HCT116 (cell line): ENCODE data around the gene MIPEP. TPM values are rescaled to one million over a fixed set of nuclear protein-coding genes. Genes with fewer than 3 reads are reported as not detected.
A peak's percentile ranks its signal among the peaks of the same experiment; 100 is the strongest.

Source experiments
- ATAC-seq: fragments of 200-7000 bp; cut with Tn5 transposase; 2 replicates; pipeline ENCODE4 v1.9.1; 2020; ENCODE audit warnings: mild to moderate bottlenecking, moderate library complexity
- BruUV-seq: library from RNA; stranded (reverse); fragments of 400-500 nt; replicated peaks from 2 replicates; lab custom pipeline; 2021; lab: Mats Ljungman, UMichigan
- CTCF ChIA-PET: fragments of 300-600 bp; sonication (Branson Sonifier 250); formaldehyde crosslinking; loops from one replicate; lab custom pipeline; 2021; ENCODE audit warnings: antibody characterized with exemption; lab: Charles Lee
- POLR2A ChIA-PET: fragments of 300-600, 350-600 bp; sonication (Branson Sonifier 250); formaldehyde crosslinking; loops from one replicate; lab custom pipeline; 2021; ENCODE audit warnings: antibody characterized with exemption; lab: Charles Lee
- RAD21 ChIA-PET, 2 experiments: fragments of 300-600 bp; sonication (Branson Sonifier 250); formaldehyde crosslinking; loops; one replicate each; lab custom pipeline; 2023; ENCODE audit warnings: low total read pairs in 2 of 2; ENCODE audit not compliant: uncharacterized antibody in 2 of 2, unreplicated experiment in 2 of 2, low non-redundant PET in 1 of 2; lab: Charles Lee
- DNase-seq: peaks from one replicate; pipeline ENCODE4 v3.0.0-alpha.2; 2010; ENCODE audit warnings: low read depth, low spot score
- H2AFZ ChIP-seq: fragments of 200-600 bp; shearing (Covaris generic), sonication (generic); 2 replicates; pipeline ENCODE4 v1.6.1; 2017; ENCODE audit warnings: low read depth, mixed run types, mixed read lengths, antibody characterized with exemption, low read length; ENCODE audit not compliant: poor library complexity, severe bottlenecking
- H3K27ac ChIP-seq: 2 replicates; pipeline ENCODE4 v1.5.1; 2012; ENCODE audit warnings: low read depth, low read length
- H3K27me3 ChIP-seq: fragments of 200-600 bp; sonication (generic); 2 replicates; pipeline ENCODE4 v1.6.1; 2016; ENCODE audit warnings: mixed run types, low read length, mixed read lengths; ENCODE audit not compliant: insufficient read depth
- H3K36me3 ChIP-seq, 2 experiments: fragments of 200-500 bp in 1 of 2; fragments of 200-600 bp in 1 of 2; sonication (Bioruptor generic) in 1 of 2; sonication (generic) in 1 of 2; 2 replicates each; pipeline versions ENCODE4 v1.5.1 to v1.6.1; 2014 to 2016; ENCODE audit warnings: low read length in 2 of 2, inconsistent platforms in 1 of 2, mixed read lengths in 1 of 2, mixed run types in 1 of 2; ENCODE audit not compliant: insufficient read depth in 2 of 2, control insufficient read depth in 1 of 2
- H3K4me1 ChIP-seq, 2 experiments: fragments of 200-600 bp in 1 of 2; sonication (generic) in 1 of 2; 2 replicates each; pipeline versions ENCODE4 v1.5.1 to v1.6.1; 2012 to 2017; ENCODE audit warnings: low read length in 2 of 2, inconsistent platforms in 1 of 2, mild to moderate bottlenecking in 1 of 2, mixed read lengths in 1 of 2, mixed run types in 1 of 2, moderate library complexity in 1 of 2; ENCODE audit not compliant: insufficient read depth in 2 of 2, control insufficient read depth in 1 of 2
- H3K4me2 ChIP-seq: fragments of 200-600 bp; sonication (generic); 2 replicates; pipeline ENCODE4 v1.6.1; 2017; ENCODE audit warnings: mixed run types, low read length, mixed read lengths
- H3K4me3 ChIP-seq, 2 experiments: fragments of 200-600 bp in 1 of 2; sonication (generic) in 1 of 2; replicated peaks in 1 of 2; 2 replicates each; pipeline ENCODE4 v1.5.1; 2011 to 2016; ENCODE audit warnings: low read length in 2 of 2, control low read depth in 1 of 2, low read depth in 1 of 2, mild to moderate bottlenecking in 1 of 2, mixed read lengths in 1 of 2, mixed run types in 1 of 2
- H3K79me2 ChIP-seq: fragments of 200-600 bp; sonication (generic); 2 replicates; pipeline ENCODE4 v1.6.1; 2017; ENCODE audit warnings: mild to moderate bottlenecking, mixed run types, low read length, moderate library complexity, mixed read lengths; ENCODE audit not compliant: insufficient read depth
- H3K9ac ChIP-seq: fragments of 200-600 bp; sonication (generic); 2 replicates; pipeline ENCODE4 v1.6.1; 2016; ENCODE audit warnings: low read length, mixed read lengths
- H3K9me2 ChIP-seq: fragments of 200-600 bp; sonication (generic), shearing (Covaris generic); 2 replicates; pipeline ENCODE4 v1.6.1; 2017; ENCODE audit warnings: mixed run types, mild to moderate bottlenecking, moderate library complexity; ENCODE audit not compliant: insufficient read depth
- H3K9me3 ChIP-seq, 2 experiments: fragments of 200-500 bp in 1 of 2; fragments of 200-600 bp in 1 of 2; sonication (Bioruptor generic) in 1 of 2; sonication (generic) in 1 of 2; 2 replicates each; pipeline ENCODE4 v1.6.1; 2014 to 2017; ENCODE audit warnings: low read length in 2 of 2, mixed read lengths in 2 of 2, inconsistent platforms in 1 of 2, low read depth in 1 of 2, mild to moderate bottlenecking in 1 of 2, mixed run types in 1 of 2, moderate library complexity in 1 of 2; ENCODE audit not compliant: control insufficient read depth in 1 of 2, insufficient read depth in 1 of 2
- H4K20me1 ChIP-seq: fragments of 200-600 bp; sonication (generic), shearing (Covaris generic); 2 replicates; pipeline ENCODE4 v1.6.1; 2017; ENCODE audit warnings: mixed run types, mild to moderate bottlenecking, moderate library complexity; ENCODE audit not compliant: insufficient read depth
- CBX3 ChIP-seq: IDR thresholded peaks from 2 replicates; pipeline ENCODE4 v1.6.1; 2012; ENCODE audit warnings: low read depth
- CEBPB ChIP-seq: IDR thresholded peaks from 2 replicates; pipeline ENCODE4 v1.6.1; 2012; ENCODE audit warnings: low read depth
- EGR1 ChIP-seq: IDR thresholded peaks from 2 replicates; pipeline ENCODE4 v1.6.1; 2012; ENCODE audit warnings: low read depth
- FOSL1 ChIP-seq: IDR thresholded peaks from 2 replicates; pipeline ENCODE4 v1.6.1; 2012; ENCODE audit warnings: low read depth
- JUND ChIP-seq: IDR thresholded peaks from 2 replicates; pipeline ENCODE4 v1.6.1; 2012
- RAD21 ChIP-seq: IDR thresholded peaks from 2 replicates; pipeline ENCODE4 v1.6.1; 2012; ENCODE audit warnings: low read depth, mild to moderate bottlenecking
- ZFX ChIP-seq: fragments of 450-650 bp; IDR thresholded peaks from 2 replicates; pipeline ENCODE4 v1.6.1; 2017
- intact Hi-C: fragments of 100-400 bp; cut with micrococcal nuclease; formaldehyde crosslinking; loops from 2 replicates; pipeline ENCODE4 v1.10.0; 2022
- total RNA-seq: library from RNA; stranded (reverse); gene quantifications from one replicate; pipeline ENCODE4 v1.2.1, GENCODE V29; 2021; ENCODE audit not compliant: unreplicated experiment
- TF ChIP-seq, protein P1 (sequence below), 3 experiments: fragments of 200-600 bp in 1 of 3; sonication (generic) in 1 of 3; IDR thresholded peaks in 2 of 3; conservative IDR thresholded peaks in 1 of 3; 2 replicates each; pipeline ENCODE4 v1.5.1; 2012 to 2017; ENCODE audit warnings: low read depth in 2 of 3, low read length in 2 of 3, antibody characterized with exemption in 1 of 3, borderline replicate concordance in 1 of 3, control low read depth in 1 of 3, mild to moderate bottlenecking in 1 of 3, mixed read lengths in 1 of 3, mixed run types in 1 of 3, moderate library complexity in 1 of 3; ENCODE audit not compliant: insufficient read depth in 1 of 3

Gene MIPEP
- total RNA-seq, 1 experiment from 2014 or later, result 33.3 TPM

DNA sequence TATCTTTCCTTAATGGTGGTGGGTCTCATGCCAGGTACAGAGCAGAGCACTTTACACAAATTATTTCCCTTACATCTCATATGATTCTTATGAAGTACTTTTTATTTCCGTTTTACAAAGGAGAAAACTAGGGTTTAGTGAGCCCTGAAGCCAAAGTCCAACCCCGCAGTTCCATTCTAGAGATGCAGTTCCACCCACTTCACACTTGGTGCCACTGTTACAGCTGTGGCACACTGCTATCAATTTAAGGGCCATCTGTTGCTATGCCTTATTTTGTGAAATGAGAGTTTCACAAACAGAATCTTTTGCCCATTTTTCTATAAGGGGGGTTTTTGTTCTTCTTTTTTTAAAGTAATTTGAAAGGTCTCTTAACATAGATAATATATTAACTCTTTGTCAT lies 12.9 kb downstream of the MIPEP start:
- DNase-seq (no peak), ATAC-seq (peak; percentile 72)
- H3K9me3 ChIP-seq, result no peaks in the 10 kb centered on the region
- H4K20me1 ChIP-seq, result no peaks in the 10 kb centered on the region
- ChIA-PET CTCF (interaction anchor here (1.1 kb wide), 2 partner anchors 353 to 409 kb away, joined by 3 read pairs; no protein-coding TSS in a partner anchor), POLR2A (no interaction called here), RAD21 (no interaction called here)
- no peak overlapping the region for H2AFZ ChIP-seq
- no TSS peak for BruUV-seq
- H3K4me2 ChIP-seq, result no peak overlapping the region
- H3K9me2 ChIP-seq, result no peaks in the 10 kb centered on the region
- H3K9ac ChIP-seq, result no peak overlapping the region
- H3K79me2 ChIP-seq, result no peaks in the 10 kb centered on the region
- intact Hi-C loops, result loop anchor here (10.0 kb wide), 1 partner anchor 1071 kb away; no protein-coding TSS in a partner anchor
- no peak overlapping the region for H3K27ac ChIP-seq
- peaks cover 0 to 5% of the 10 kb centered on the region in 2 experiments; a peak in 2 of 4 replicates for H3K36me3 ChIP-seq
- no peaks in the 10 kb centered on the region for H3K4me1 ChIP-seq
- TF ChIP-seq, protein P1, sequence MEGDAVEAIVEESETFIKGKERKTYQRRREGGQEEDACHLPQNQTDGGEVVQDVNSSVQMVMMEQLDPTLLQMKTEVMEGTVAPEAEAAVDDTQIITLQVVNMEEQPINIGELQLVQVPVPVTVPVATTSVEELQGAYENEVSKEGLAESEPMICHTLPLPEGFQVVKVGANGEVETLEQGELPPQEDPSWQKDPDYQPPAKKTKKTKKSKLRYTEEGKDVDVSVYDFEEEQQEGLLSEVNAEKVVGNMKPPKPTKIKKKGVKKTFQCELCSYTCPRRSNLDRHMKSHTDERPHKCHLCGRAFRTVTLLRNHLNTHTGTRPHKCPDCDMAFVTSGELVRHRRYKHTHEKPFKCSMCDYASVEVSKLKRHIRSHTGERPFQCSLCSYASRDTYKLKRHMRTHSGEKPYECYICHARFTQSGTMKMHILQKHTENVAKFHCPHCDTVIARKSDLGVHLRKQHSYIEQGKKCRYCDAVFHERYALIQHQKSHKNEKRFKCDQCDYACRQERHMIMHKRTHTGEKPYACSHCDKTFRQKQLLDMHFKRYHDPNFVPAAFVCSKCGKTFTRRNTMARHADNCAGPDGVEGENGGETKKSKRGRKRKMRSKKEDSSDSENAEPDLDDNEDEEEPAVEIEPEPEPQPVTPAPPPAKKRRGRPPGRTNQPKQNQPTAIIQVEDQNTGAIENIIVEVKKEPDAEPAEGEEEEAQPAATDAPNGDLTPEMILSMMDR (IDR thresholded peaks at IDR 0.05 in 2 of 3, conservative IDR thresholded peaks at IDR 0.05 in 1 of 3; ENCODE audit: borderline replicate concordance in 1 of 3, insufficient read depth in 1 of 3, low read depth in 2 of 3, low read length in 2 of 3), result peak; percentile 10 to 52 (median 50); a peak in 4 of 6 replicates
- TF ChIP-seq CEBPB (no peak), RAD21 (peak; percentile 17; the same call in 1 of the 2 replicates), ZFX (no peak), FOSL1 (no peak), JUND (no peak)
- no peak overlapping the region for H3K4me3 ChIP-seq
- H3K27me3 ChIP-seq, result no peaks in the 10 kb centered on the region

DNA sequence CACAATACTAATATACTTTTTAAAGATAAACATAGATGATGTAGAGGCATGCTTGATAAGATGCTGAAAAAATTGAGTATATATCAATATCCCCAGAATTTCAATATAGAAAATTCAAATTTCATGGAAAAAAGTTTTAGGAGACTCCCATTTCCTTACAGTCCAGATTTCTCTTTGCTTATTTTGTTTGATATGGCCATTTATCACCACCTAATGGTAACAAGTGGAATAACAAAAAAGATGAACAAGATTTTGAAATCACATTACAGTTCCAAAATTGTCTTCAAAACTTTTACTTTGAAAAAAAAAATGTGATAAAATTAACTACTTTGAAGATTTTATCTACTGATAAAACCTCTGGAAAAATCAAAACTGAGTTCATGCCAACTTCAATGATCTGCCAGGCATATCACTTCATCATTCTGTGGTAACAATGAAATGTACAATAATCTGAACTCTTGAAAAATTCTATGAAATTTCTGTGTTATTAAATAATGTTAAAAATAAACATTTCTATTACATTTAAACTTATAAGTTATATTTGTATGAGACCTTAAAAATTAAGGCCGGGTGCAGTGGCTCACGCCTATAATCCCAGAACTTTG lies 17.5 kb downstream of the MIPEP start:
- H3K36me3 ChIP-seq, result no peaks in the 10 kb centered on the region; a peak in 1 of 4 replicates
- H3K27me3 ChIP-seq, result no peaks in the 10 kb centered on the region
- H3K27ac ChIP-seq, result no peak overlapping the region
- 0 out of 4 replicates have a peak, but pooled peaks cover 0 to 2% of the 10 kb centered on the region in 2 experiments for H3K4me1 ChIP-seq
- H3K79me2 ChIP-seq, result no peaks in the 10 kb centered on the region
- ChIA-PET POLR2A (no interaction called here), CTCF (no interaction called here), RAD21 (no interaction called here)
- H3K4me3 ChIP-seq, result no peak overlapping the region
- BruUV-seq, result no TSS peak
- TF ChIP-seq EGR1, result no peak
- no peak for TF ChIP-seq CBX3
- TF ChIP-seq, protein P1 (IDR thresholded peaks at IDR 0.05 in 2 of 3, conservative IDR thresholded peaks at IDR 0.05 in 1 of 3; ENCODE audit: borderline replicate concordance in 1 of 3, insufficient read depth in 1 of 3, low read depth in 2 of 3, low read length in 2 of 3), result peak; percentile 30 to 61 (median 37); a peak in 4 of 6 replicates
- peak; percentile 54 for TF ChIP-seq RAD21
- H3K4me2 ChIP-seq, result no peak overlapping the region
- no peak for ATAC-seq
- intact Hi-C loops, result loop anchor here (1.0 to 10.0 kb wide), 4 partner anchors 154 to 1067 kb away; no protein-coding TSS in a partner anchor
- H2AFZ ChIP-seq, result no peak overlapping the region
- no peak overlapping the region for H3K9ac ChIP-seq
- DNase-seq, result no peak
- no peaks in the 10 kb centered on the region for H4K20me1 ChIP-seq
- H3K9me3 ChIP-seq, result no peaks in the 10 kb centered on the region
- no peaks in the 10 kb centered on the region for H3K9me2 ChIP-seq
